Nephron progenitor cell (in vitro differentiated cells): ENCODE data around the gene HMGN2.

Experiments used
- DNase-seq: peaks from one replicate; pipeline ENCODE4 v3.0.0; 2021
- H3K27ac Mint-ChIP-seq: 2 replicates; pipeline ENCODE4 v1.8.0; 2021; ENCODE audit warnings: mild to moderate bottlenecking, moderate library complexity, mixed read lengths
- H3K27me3 Mint-ChIP-seq: 2 replicates; pipeline ENCODE4 v1.8.0; 2021; ENCODE audit warnings: mild to moderate bottlenecking, low read depth, mixed read lengths; ENCODE audit not compliant: poor library complexity
- H3K36me3 Mint-ChIP-seq: 2 replicates; pipeline ENCODE4 v1.8.0; 2021; ENCODE audit warnings: low read depth, mixed read lengths
- H3K4me1 Mint-ChIP-seq: 2 replicates; pipeline ENCODE4 v1.8.0; 2021; ENCODE audit warnings: mixed read lengths
- H3K4me3 Mint-ChIP-seq: 2 replicates; pipeline ENCODE4 v1.8.0; 2021; ENCODE audit warnings: mild to moderate bottlenecking, moderate library complexity, mixed read lengths
- H3K9me3 Mint-ChIP-seq: 2 replicates; pipeline ENCODE4 v1.8.0; 2021; ENCODE audit warnings: mild to moderate bottlenecking, moderate library complexity, mixed read lengths
- CTCF ChIP-seq: fragments of 200-600 bp; sonication (generic); IDR thresholded peaks from 2 replicates; pipeline ENCODE4 v1.5.0; 2021; ENCODE audit warnings: antibody characterized with exemption

The HMGN2 gene

DNA sequence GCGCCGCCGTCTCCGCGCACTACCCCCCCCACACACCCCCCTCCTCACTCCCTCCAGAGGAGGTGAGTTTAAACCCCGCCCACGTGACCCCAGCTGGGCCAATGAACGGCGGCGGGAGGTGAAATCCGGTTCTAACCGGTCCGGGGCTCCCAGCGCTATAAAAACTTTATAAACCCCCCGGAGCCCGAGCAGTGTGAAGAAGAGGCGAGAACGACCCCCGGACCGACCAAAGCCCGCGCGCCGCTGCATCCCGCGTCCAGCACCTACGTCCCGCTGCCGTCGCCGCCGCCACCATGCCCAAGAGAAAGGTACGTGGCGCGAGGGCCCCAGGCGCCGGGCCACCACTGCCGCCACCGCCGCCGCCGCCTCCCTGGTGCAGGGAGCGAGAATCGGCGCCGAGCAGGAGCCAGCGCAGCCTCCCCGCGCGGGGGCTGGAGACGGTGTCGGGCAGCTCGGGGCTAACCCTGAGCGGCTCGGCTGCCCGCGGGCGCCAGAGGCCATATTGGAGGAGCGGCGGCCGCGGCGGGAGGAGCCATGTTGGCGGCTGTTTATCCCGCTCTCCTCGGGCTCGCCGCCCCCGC is at the start of gene HMGN2:
TSS of gene HMGN2 (plus strand) at position 121 of the 581 bp plus-strand sequence. CDS start at position 294, 173 bp downstream.
- Mint-ChIP-seq H3K36me3 (peaks cover 47% of the 10 kb centered on the region), H3K4me1 (peaks cover 48% of the 10 kb centered on the region)
- no peak for TF ChIP-seq CTCF

DNA sequence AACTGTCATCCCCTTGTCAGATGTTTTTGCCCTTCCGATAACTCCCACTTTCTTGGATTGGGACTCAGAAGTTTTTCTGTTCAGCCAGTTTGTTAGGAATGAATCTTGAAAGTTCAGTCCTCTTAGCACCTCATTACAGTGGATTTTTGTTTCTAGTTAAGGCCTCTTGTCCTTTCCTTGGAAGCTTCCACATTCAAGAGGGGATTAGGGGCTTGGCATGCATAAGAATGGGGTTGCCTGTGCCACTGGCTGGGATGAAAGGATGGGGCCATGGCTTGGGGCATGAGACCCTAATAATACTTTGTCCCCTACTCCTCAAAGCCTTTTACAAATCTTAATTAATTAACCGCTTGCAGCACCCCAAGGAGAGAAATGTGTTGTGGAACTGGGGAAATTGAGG is 42.5 kb upstream of the HMGN2 start:
- Mint-ChIP-seq H3K4me1 (peaks cover 19% of the 10 kb centered on the region), H3K27me3 (peaks cover 7% of the 10 kb centered on the region), H3K4me3 (no peak overlapping the region), H3K9me3 (no peaks in the 10 kb centered on the region), H3K27ac (no peak overlapping the region), H3K36me3 (peaks cover 51% of the 10 kb centered on the region)
- TF ChIP-seq CTCF: no peak
- DNase-seq: no peak

More for the DNA sequence above, at the start of gene HMGN2:
- no peaks in the 10 kb centered on the region for H3K9me3 Mint-ChIP-seq
- peak within 1 kb of the TSS; percentile 93 for H3K4me3 Mint-ChIP-seq
- peak; percentile 84 for DNase-seq
- peaks cover 12% of the 10 kb centered on the region for H3K27me3 Mint-ChIP-seq
- H3K27ac Mint-ChIP-seq: peak within 1 kb of the TSS; percentile 98

DNA sequence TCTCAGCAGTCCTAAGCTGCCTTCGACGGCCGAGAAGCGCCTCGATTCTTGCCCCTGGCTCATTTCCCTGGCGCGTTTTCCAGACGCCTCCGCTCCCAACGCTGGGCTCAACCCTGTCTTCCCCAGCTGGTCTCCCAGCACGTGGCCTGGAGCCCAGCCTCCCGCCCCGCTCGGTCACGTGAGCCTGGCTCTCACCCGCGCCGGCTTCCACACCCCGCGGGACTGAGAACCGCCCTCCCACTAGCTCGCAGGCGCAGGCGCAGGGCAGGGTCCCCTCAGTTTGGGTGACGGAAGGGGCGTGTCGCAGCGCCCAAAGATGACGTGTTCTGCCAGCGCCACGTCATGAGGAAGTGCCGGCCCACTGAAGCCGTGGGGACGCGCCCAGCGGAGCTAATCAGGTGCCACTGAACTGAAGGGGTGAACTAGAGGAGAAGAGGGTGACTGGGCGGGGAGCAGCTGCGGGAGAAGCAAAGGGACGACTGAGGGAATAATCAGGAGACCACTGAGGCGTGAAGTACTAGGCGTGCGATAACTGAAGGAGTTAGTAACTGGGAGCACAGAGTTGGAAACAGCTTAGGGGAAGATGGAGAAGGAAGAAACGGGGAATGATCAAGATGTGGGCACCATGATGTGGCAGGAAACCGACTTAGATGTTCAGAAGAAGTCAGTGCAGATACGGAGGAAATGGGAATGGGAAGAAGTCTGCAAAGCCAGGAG is 40.1 kb upstream of the HMGN2 start, which contains the start of gene DHDDS:
TSS of gene DHDDS (plus strand) at position 343 of the 717 bp plus-strand sequence. CDS start 625 bp downstream, outside the sequence.
- peaks cover 6% of the 10 kb centered on the region for H3K27me3 Mint-ChIP-seq
- TF ChIP-seq CTCF: no peak
- DNase-seq: peak; percentile 97
- peaks cover 32% of the 10 kb centered on the region for H3K36me3 Mint-ChIP-seq
- peaks cover 19% of the 10 kb centered on the region for H3K4me1 Mint-ChIP-seq
- H3K9me3 Mint-ChIP-seq: no peaks in the 10 kb centered on the region
- H3K4me3 Mint-ChIP-seq: peak within 1 kb of the TSS; percentile 99
- H3K27ac Mint-ChIP-seq: peak within 1 kb of the TSS; percentile 99

DNA sequence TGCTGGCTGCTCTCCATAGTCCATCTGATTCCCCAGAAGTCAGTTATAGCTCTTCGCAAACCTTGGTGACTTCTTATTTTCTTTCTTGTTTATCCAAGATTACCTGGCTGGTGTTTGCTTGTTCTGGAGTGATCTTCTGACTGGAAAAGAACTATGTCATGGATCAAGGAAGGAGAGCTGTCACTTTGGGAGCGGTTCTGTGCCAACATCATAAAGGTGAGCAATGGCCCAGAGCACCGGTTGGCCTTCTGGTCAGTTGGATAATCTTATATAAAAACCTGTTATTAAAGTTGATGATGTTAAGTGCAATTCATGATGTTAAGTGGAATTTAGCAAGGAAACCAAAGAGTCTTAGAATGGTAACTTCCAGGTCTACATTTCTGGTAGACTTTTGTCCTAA is 39.4 kb upstream of the HMGN2 start:
- no peak overlapping the region for H3K27ac Mint-ChIP-seq
- DNase-seq: no peak
- TF ChIP-seq CTCF: no peak

GRCh38 chr1:26434161-26434752 is 38.0 kb upstream of the HMGN2 start:
- Mint-ChIP-seq H3K27me3 (peaks cover 6% of the 10 kb centered on the region), H3K27ac (peak overlapping the region; percentile 31), H3K36me3 (peaks cover 34% of the 10 kb centered on the region), H3K4me1 (peaks cover 19% of the 10 kb centered on the region), H3K4me3 (peak overlapping the region; percentile 47), H3K9me3 (no peaks in the 10 kb centered on the region)
- DNase-seq: no peak
- TF ChIP-seq CTCF: no peak

More for the DNA sequence above, 39.4 kb upstream of the HMGN2 start:
- H3K27me3 Mint-ChIP-seq: peaks cover 6% of the 10 kb centered on the region
- peak overlapping the region; percentile 99 for H3K4me3 Mint-ChIP-seq
- no peaks in the 10 kb centered on the region for H3K9me3 Mint-ChIP-seq
- peaks cover 26% of the 10 kb centered on the region for H3K36me3 Mint-ChIP-seq
- peaks cover 19% of the 10 kb centered on the region for H3K4me1 Mint-ChIP-seq
